Activated CD8-positive, alpha-beta memory T cell treated with anti-CD3 and anti-CD28 coated beads, Interleukin-2, amount 50 U/mL, for 24 hours (primary cell): ENCODE measurements around the gene WDFY3.
"Not testable (repeated sequence)": the region's sequence is repeated elsewhere in the genome, so short reads cannot be mapped to it uniquely, and the experiment has no call there.

Experiments
- DNase-seq: peaks from one replicate; pipeline ENCODE4 v3.0.0-alpha.2; 2020; ENCODE audit errors: extremely low read depth

Gene WDFY3

GRCh38 chr4:84719115-84719514, 247.4 kb downstream of the WDFY3 start:
- no peak for DNase-seq

- no peak for DNase-seq
Observed at GRCh38 chr4:84718699-84719098, 247.8 kb downstream of the WDFY3 start.

GRCh38 chr4:84710548-84710947, 255.9 kb downstream of the WDFY3 start:
- no peak for DNase-seq

- no peak for DNase-seq
Observed at GRCh38 chr4:84708406-84709135, 257.9 kb downstream of the WDFY3 start.

- no peak for DNase-seq
Observed at GRCh38 chr4:84706286-84706685, 260.2 kb downstream of the WDFY3 start.

- no peak for DNase-seq
Observed at GRCh38 chr4:84699001-84699671, 267.4 kb downstream of the WDFY3 start.

- no peak for DNase-seq
Observed at GRCh38 chr4:84697615-84698201, 268.8 kb downstream of the WDFY3 start.

GRCh38 chr4:84697159-84697558, 269.3 kb downstream of the WDFY3 start:
- DNase-seq: no peak

GRCh38 chr4:84691800-84692199, 274.7 kb downstream of the WDFY3 start:
- no peak for DNase-seq

GRCh38 chr4:84691170-84691691, 275.3 kb downstream of the WDFY3 start:
- DNase-seq: no peak

- DNase-seq: no peak
Observed at GRCh38 chr4:84690481-84690880, 276.0 kb downstream of the WDFY3 start.

- no peak for DNase-seq
Observed at GRCh38 chr4:84689197-84689596, 277.3 kb downstream of the WDFY3 start.

- DNase-seq: no peak
Observed at GRCh38 chr4:84688605-84689004, 277.9 kb downstream of the WDFY3 start.

- no peak for DNase-seq
Observed at GRCh38 chr4:84685105-84685504, 281.4 kb downstream of the WDFY3 start.

GRCh38 chr4:84684361-84684760, 282.1 kb downstream of the WDFY3 start:
- no peak for DNase-seq

GRCh38 chr4:84683064-84683850, 283.2 kb downstream of the WDFY3 start:
- DNase-seq: no peak

GRCh38 chr4:84682661-84683060, 283.8 kb downstream of the WDFY3 start:
- not testable (repeated sequence) for DNase-seq

GRCh38 chr4:84681486-84682274, 284.8 kb downstream of the WDFY3 start:
- DNase-seq: no peak

- DNase-seq: no peak
Observed at GRCh38 chr4:84680956-84681355, 285.5 kb downstream of the WDFY3 start.

GRCh38 chr4:84678976-84679744, 287.3 kb downstream of the WDFY3 start:
- no peak for DNase-seq
